Measurements from ENCODE around the gene RUNX1.
A peak's percentile ranks its signal among the peaks of the same experiment; 100 is the strongest.

RUNX1 gene

GRCh38 chr21:35035581-35035980 lies 13.5 kb downstream of the RUNX1 start:
- DNase-seq, result no peak

- no peak for DNase-seq
Measured at GRCh38 chr21:35035116-35035515, 14.0 kb downstream of the RUNX1 start.

GRCh38 chr21:35034203-35034926 lies 14.7 kb downstream of the RUNX1 start:
- DNase-seq, result no peak

GRCh38 chr21:35032474-35033263 lies 16.4 kb downstream of the RUNX1 start:
- no peak for DNase-seq

- DNase-seq, result no peak
Measured at GRCh38 chr21:35028451-35028978, 20.6 kb downstream of the RUNX1 start.

- no peak for DNase-seq
Measured at GRCh38 chr21:35027563-35028450, 21.3 kb downstream of the RUNX1 start.

- peak; percentile 78 for DNase-seq
Measured at GRCh38 chr21:35026617-35027562, 22.2 kb downstream of the RUNX1 start.

GRCh38 chr21:35026153-35026500 lies 23.0 kb downstream of the RUNX1 start:
- no peak for DNase-seq

- DNase-seq, result no peak
Measured at GRCh38 chr21:35025206-35026152, 23.6 kb downstream of the RUNX1 start.

- DNase-seq, result no peak
Measured at GRCh38 chr21:35024513-35024912, 24.6 kb downstream of the RUNX1 start.

GRCh38 chr21:35024071-35024420 lies 25.1 kb downstream of the RUNX1 start:
- DNase-seq, result no peak

GRCh38 chr21:35023396-35024070 lies 25.6 kb downstream of the RUNX1 start:
- DNase-seq, result peak; percentile 9

- no peak for DNase-seq
Measured at GRCh38 chr21:35021546-35021945, 27.6 kb downstream of the RUNX1 start.

GRCh38 chr21:35020902-35021301 lies 28.2 kb downstream of the RUNX1 start:
- DNase-seq, result peak; percentile 3

- DNase-seq, result peak; percentile 11
Measured at GRCh38 chr21:35020436-35020835, 28.7 kb downstream of the RUNX1 start.

GRCh38 chr21:35019631-35020032 lies 29.5 kb downstream of the RUNX1 start:
- peak; percentile 5 for DNase-seq

- DNase-seq, result no peak
Measured at GRCh38 chr21:35017256-35017655, 31.8 kb downstream of the RUNX1 start.

GRCh38 chr21:35016517-35017188 lies 32.4 kb downstream of the RUNX1 start:
- no peak for DNase-seq

GRCh38 chr21:35016071-35016470 lies 33.0 kb downstream of the RUNX1 start:
- DNase-seq, result peak; percentile 0
